Subcutaneous preadipocyte (primary cell): ENCODE results near the gene SKA1. TPM values are rescaled to one million over a fixed set of nuclear protein-coding genes. Genes with fewer than 3 reads are reported as not detected.

Experiments used
- total RNA-seq: library from RNA; depleted of rRNA; stranded (reverse); fragments of >200 nt; gene quantifications from 2 replicates; pipeline ENCODE4 v1.2.3, GENCODE V29; 2012

SKA1 gene
- 15.8 and 25.4 TPM in 2 replicates for total RNA-seq

GRCh38 chr18:50374753-50375391 is at the start of gene SKA1:
SKA1 (plus strand) TSS chr18:50375046; CDS start chr18:50375831, 785 bp downstream.

Other genes starting within 250 kb of the SKA1 start
- gene MYO5B, start 179.9 kb upstream of the SKA1 start, total RNA-seq: under 0.01 TPM in 1 of 2 replicates, not detected in the other
- gene CFAP53, start 108.6 kb upstream of the SKA1 start, total RNA-seq: 0.20 and 0.37 TPM in 2 replicates
- 37.8 and 60.4 TPM in 2 replicates for gene MBD1, start 93.5 kb upstream of the SKA1 start, total RNA-seq
- gene CXXC1, start 87.4 kb upstream of the SKA1 start, total RNA-seq: 27.6 and 43.8 TPM in 2 replicates
- gene MAPK4, start 185.0 kb downstream of the SKA1 start, total RNA-seq: not detected in 2 replicates